UCSD-AML1 (cell line): ENCODE measurements around the gene PRR13.

Source experiments
- DNase-seq: peaks from one replicate; lab custom pipeline; 2025; ENCODE audit not compliant: unreplicated experiment; lab: John Stamatoyannopoulos, UW

PRR13 gene

GRCh38 chr12:53492188-53492587 is 50.7 kb downstream of the PRR13 start:
- DNase-seq, result no peak

- peak; percentile 93 for DNase-seq
Observed at GRCh38 chr12:53492830-53493609, 51.5 kb downstream of the PRR13 start.

DNA sequence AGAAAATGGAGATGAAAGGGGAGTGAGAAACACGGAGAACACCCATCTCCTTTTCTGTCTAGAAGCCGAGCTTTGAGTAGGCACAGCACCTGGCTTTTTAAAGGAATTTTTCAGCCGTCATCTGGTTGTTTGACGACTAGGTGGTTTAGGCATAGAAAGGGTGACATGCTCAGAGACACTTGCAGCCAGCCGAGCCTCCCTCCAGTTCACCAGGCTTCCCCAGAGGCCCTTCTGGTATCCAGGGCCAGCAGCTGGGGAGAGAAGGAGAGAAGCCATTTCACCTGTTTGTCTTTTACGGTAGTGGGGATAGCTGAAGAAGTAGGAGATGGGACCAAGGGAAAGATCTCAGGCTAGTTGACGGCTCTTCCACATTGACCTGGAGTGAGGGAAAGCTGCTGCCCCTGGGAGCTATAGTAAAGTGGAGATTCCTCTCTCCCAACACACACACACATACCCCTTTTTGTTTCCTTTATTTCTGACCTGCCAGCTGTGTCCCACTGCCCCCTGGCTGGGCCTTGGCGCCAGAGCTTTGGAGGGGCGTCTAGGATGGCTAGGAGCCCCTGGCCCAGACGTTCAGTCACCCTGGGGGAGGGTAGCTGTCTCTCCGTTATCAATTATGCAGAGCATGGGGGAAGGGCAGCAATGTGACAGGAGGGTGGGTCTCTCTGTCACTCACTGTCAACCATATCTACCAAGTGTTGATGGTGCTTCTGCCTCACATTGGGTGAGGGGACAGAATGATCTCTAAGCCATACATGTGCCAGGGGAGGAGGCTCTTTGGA is 52.3 kb downstream of the PRR13 start:
- DNase-seq, result no peak
